NCI-H2196 treated with DMSO at 0.1 percent for 48 hours (cell line): ENCODE results near the gene DCC.
"Not testable (repeated sequence)": the region's sequence is repeated elsewhere in the genome, so short reads cannot be mapped to it uniquely, and the experiment has no call there.

Source experiments
- DNase-seq: peaks from one replicate; lab custom pipeline; 2025; ENCODE audit not compliant: unreplicated experiment; lab: John Stamatoyannopoulos, UW

The DCC gene

GRCh38 chr18:53458944-53459580, 1119.1 kb downstream of the DCC start:
- no peak for DNase-seq

- DNase-seq: no peak
Measured at GRCh38 chr18:53467756-53468155, 1127.8 kb downstream of the DCC start.

GRCh38 chr18:53468173-53468572, 1128.2 kb downstream of the DCC start:
- not testable (repeated sequence) for DNase-seq

- DNase-seq: no peak
Measured at GRCh38 chr18:53472546-53472945, 1132.5 kb downstream of the DCC start.

GRCh38 chr18:53478155-53478554, 1138.2 kb downstream of the DCC start:
- no peak for DNase-seq

GRCh38 chr18:53486296-53486695, 1146.3 kb downstream of the DCC start:
- no peak for DNase-seq

GRCh38 chr18:53489266-53489665, 1149.3 kb downstream of the DCC start:
- DNase-seq: no peak

- no peak for DNase-seq
Measured at GRCh38 chr18:53490019-53490418, 1150.0 kb downstream of the DCC start.

- no peak for DNase-seq
Measured at GRCh38 chr18:53496028-53496427, 1156.0 kb downstream of the DCC start.

- no peak for DNase-seq
Measured at GRCh38 chr18:53503914-53504441, 1164.0 kb downstream of the DCC start.

GRCh38 chr18:53508529-53508928, 1168.5 kb downstream of the DCC start:
- DNase-seq: no peak

- no peak for DNase-seq
Measured at GRCh38 chr18:53509886-53510285, 1169.9 kb downstream of the DCC start.

- DNase-seq: not testable (repeated sequence)
Measured at GRCh38 chr18:53511725-53512124, 1171.7 kb downstream of the DCC start.

GRCh38 chr18:53521068-53521467, 1181.1 kb downstream of the DCC start:
- no peak for DNase-seq

GRCh38 chr18:53526101-53526870, 1186.3 kb downstream of the DCC start:
- no peak for DNase-seq

- no peak for DNase-seq
Measured at GRCh38 chr18:53527365-53527764, 1187.4 kb downstream of the DCC start.

- no peak for DNase-seq
Measured at GRCh38 chr18:53531187-53531586, 1191.2 kb downstream of the DCC start.

- DNase-seq: no peak
Measured at GRCh38 chr18:53531896-53532295, 1191.9 kb downstream of the DCC start.

- DNase-seq: no peak
Measured at GRCh38 chr18:53534203-53534602, 1194.2 kb downstream of the DCC start.

- no peak for DNase-seq
Measured at GRCh38 chr18:53534695-53535094, 1194.7 kb downstream of the DCC start.

GRCh38 chr18:53536908-53537307, 1196.9 kb downstream of the DCC start:
- DNase-seq: no peak

GRCh38 chr18:53541924-53542323, 1201.9 kb downstream of the DCC start:
- no peak for DNase-seq
